ENCODE results near the gene CFAP68.

CFAP68 gene, protein sequence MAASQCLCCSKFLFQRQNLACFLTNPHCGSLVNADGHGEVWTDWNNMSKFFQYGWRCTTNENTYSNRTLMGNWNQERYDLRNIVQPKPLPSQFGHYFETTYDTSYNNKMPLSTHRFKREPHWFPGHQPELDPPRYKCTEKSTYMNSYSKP

DNA sequence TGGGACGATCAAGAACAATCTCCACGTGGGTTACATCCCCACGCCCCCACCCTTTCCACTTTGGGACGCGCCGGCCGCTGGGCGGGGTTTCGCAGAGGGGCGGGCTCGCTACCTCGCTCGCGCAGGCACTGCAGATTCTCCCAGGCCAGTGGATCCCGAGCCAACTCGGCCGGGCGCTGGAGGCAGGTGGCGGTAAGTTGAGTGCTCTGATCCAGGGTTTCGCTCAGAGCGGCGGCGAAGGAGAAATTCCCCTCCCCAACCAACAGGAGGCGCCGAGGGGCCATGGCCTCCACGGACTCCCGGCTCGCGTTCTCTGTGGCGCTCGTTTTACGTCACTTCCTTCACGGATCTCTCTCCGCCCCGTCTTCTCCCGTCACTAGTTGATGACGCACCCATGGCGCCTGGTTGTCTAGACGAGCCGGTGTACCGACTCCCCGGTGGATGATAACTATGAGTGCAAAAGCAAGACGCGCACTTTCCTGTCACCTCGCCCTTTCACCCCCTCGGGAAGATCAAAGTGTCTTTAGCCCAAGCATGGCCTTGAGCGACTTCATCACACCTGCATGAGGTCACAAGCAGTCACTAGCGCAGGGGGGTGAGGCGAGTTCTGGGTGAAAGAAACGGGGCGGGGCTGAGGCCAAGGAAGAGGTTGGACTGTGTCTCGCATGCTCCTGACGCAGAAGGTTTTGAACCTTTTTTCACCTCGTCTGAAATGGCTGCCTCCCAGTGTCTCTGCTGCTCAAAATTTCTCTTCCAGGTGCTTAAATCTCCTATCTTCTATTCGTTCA lies at the start of gene CFAP68, which contains the start of gene FDXACB1:
Gene CFAP68, plus strand, starts transcription at position 693 of the 788 bp plus-strand sequence. Its CDS starts 20 bp downstream, at position 713.
Gene FDXACB1, minus strand, starts transcription at position 317 of the 788 bp plus-strand sequence. Its CDS starts 33 bp downstream, at position 284.
- peak; percentile 94 for DNase-seq

GRCh38 chr11:111833524-111833923 lies 45.8 kb upstream of the CFAP68 start:
- no peak for DNase-seq

GRCh38 chr11:111834432-111835163 lies 44.7 kb upstream of the CFAP68 start:
- no peak for DNase-seq

DNA sequence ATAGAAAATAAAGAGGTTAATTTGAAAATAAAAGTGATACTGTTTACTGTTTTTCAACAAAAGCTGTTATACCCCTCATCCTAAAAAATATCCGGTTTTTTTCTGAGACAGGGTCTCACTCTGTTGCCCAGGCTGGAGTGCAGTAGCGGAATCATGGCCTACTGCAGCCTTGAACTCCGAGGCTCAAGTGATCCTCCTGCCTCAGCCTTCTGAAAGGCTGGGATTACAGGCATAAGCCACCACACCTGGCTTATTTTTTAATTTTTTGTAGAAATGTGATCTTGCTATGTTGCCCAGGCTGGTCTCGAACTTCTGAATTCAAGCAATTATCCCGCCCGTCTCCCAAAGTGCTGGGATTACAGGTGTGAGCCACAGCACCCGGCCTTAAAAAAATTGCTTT lies 43.7 kb upstream of the CFAP68 start:
- no peak for DNase-seq

DNA sequence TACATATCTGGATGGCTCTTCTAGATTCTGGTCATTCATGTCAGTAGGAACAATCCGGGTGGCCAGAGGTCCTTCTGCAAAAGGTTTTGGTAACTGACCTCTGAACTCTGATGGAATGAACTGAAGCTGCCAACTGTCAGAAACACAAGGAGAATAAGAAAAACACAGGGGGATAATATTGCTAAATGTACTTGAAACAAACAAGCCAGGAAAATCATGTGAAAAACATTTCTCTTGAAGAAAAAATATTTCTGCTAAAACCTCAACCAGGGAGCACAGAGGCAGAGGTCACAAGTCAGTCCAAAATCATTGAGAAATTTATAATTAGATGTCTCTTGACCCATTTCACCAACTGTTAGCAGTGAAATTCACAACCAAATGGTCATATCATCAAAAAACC lies 43.2 kb upstream of the CFAP68 start:
- DNase-seq = no peak

GRCh38 chr11:111836721-111837120 lies 42.6 kb upstream of the CFAP68 start:
- no peak for DNase-seq

GRCh38 chr11:111837366-111837891 lies 41.9 kb upstream of the CFAP68 start:
- DNase-seq = no peak

DNA sequence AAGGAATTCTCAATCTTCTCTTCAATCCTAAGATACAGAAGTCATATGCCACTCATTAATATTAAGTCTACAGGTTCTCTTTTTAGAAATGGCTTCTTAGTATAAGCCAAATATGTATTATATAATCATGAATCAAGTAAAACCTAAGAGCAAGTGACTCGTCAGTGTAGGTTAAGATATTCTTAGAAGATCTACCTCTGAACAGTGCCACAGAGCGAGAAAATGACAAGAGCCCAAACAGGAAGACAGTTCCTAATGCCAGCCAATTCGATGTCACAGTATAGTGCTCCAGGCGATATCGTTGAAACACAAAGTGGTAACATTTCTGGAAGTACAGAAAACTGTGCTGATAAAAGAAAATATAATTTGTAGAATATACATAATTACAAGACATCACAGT lies 41.3 kb upstream of the CFAP68 start:
- DNase-seq = no peak

DNA sequence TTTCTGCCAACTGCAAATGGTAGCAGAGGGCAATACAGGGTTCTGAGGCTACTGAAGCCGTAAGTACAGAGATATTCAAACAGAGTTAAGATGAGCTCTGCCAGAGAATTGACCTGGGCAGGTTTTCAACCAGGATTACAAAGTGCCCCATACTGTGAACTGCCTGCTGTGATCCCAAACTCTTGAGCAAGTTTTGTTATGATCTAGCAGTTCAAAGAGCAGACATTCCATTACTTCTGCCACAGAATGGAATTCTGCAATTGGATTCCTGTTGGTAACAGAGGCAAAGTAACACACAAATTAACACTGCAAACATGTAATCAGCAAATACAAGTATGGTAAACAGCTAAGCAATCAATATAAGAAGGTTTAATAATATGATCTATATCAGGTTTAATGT lies 39.2 kb upstream of the CFAP68 start:
- DNase-seq = peak; percentile 9

DNA sequence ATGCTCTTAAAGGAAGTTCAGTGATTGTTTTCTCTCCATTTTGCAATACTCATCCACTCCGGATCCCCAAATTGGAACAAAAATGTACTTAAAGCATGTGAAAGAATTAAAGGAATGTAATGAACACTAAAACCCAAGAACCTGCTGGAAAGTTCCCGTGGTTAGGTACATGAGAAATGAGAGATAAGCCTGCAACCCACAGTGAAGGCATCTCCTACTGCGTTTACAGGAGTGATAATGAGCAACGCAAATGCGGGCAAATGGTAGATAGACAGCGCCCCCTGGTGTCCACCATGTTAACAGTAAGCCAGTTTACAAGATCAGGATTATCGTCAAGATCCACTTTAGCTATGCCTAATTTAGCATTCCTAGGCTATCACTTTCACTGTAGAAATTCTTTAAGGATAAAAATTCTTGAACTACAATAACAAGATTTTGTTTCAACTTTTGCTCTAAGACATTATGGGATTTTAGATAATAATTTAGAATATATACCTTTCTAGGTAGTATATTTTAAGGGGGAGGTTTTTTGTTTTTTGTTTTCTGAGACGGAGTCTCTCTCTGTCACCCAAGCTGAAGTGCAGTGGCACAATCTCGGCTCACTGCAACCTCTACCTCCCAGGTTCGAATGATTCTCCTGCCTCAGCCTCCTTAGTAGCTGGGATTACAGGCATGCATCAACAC lies 37.8 kb upstream of the CFAP68 start:
- DNase-seq = peak; percentile 85

- DNase-seq = no peak
These were observed 35.7 kb upstream of the CFAP68 start for GRCh38 chr11:111843661-111844060.

GRCh38 chr11:111845276-111846028 lies 33.9 kb upstream of the CFAP68 start:
- DNase-seq = peak; percentile 78

GRCh38 chr11:111846063-111846462 lies 33.3 kb upstream of the CFAP68 start:
- DNase-seq = peak; percentile 92

- peak; percentile 95 for DNase-seq
These were observed 32.7 kb upstream of the CFAP68 start for GRCh38 chr11:111846636-111847035.

DNA sequence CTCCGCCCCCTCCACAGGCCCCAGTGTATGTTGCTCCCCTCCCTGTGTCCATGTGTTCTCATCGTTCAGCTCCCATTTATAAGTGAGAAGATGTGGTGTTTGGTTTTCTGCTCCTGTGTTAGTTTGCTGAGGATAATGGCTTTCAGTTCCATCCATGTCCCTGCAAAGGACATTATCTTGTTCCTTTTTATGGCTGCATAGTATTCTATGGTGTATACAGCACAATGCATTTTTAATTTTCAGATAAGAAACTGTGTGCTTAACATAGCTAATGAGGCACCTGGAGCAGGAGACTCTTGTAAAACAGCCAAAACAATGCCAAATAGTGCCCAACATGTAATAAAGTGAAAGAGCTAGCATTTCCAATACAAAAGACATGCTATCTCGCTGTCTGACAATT lies 29.7 kb upstream of the CFAP68 start:
- DNase-seq = no peak

- no peak for DNase-seq
These were observed 28.3 kb upstream of the CFAP68 start for GRCh38 chr11:111851067-111851466.

DNA sequence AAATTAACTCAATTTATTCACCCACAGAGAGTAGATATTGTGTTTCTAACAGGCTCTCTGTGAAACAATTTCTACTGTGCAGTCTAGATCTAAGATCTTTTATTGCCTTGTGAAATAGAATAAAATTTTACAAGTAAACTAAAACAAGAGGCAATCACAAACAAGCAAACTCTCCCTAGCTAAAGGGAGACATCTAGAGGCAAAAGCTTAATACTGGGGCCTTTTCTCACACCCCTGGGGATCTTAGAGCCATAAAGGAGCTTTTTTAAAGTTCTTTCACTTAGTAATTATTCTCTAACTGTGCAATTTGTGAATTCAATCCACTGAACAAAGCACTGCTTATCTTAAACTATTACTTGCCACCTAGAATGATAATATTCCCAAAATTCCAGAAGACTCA lies 27.7 kb upstream of the CFAP68 start:
- DNase-seq = no peak

- DNase-seq = no peak
These were observed 27.2 kb upstream of the CFAP68 start for GRCh38 chr11:111852103-111852502.

- DNase-seq = no peak
These were observed 23.8 kb upstream of the CFAP68 start for GRCh38 chr11:111855506-111855905.

GRCh38 chr11:111860257-111860656 lies 19.1 kb upstream of the CFAP68 start:
- DNase-seq = no peak

DNA sequence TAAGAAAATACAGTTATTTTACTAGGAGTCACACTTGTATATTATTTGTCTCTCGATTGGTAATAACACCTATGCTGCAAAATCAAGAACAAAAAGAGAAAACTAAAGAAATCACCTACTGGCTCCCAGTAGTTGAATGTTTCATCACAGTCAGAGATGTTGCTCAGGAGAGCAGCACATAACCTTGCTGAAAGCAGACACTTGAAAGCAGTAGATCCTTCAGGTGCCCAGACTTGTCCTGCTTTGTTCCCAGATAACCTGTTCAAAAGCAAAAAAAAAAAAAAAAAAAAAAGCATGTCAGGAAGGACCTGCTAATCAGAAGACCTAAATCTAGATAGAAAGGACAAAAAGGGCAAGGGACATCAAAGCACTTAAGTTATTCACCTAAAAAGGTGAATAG lies 9.2 kb upstream of the CFAP68 start:
- DNase-seq = no peak

GRCh38 chr11:111870522-111870885 lies 8.8 kb upstream of the CFAP68 start:
- DNase-seq = no peak
